Islet precursor cell (in vitro differentiated cells): ENCODE results near the gene PIPOX.
A peak's percentile ranks its signal among the peaks of the same experiment; 100 is the strongest.

Experiments used
- DNase-seq: peaks from one replicate; pipeline ENCODE4 v3.0.0-alpha.2; 2018

Gene PIPOX

DNA sequence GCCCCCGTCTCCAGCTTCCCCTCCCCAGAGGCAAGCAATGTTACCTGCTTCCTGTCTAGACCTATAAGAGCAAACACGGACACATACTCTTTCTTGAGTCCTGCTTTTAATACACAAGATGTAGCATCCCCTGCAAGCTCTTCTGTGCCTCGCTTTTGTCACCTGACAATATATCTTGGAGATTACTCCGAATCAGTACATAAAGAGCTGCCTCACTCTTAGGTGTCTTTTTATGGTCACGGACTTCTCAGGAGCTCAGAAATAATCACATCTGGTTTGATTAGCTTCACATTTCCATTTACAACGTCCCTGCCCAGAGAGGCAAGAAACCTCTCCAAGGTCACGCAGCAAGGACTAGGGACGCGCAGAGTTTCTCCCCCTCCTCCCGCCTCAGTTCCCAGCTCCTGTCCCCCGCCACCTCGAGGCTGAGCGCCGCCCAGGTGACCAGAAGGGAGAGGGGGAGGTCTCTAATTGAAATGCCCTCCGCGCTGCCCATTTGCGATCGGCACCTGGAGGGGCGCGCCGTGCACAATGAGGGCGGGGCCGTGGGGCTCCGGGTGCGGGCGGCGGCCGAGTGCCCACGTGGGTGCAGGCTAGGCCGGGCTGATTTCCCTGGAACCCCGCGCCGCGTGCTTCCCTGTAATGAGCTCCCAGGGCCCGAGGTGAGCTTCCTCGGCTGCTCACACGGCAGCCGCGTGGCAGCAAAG is 23.3 kb upstream of the PIPOX start:
- DNase-seq = no peak

DNA sequence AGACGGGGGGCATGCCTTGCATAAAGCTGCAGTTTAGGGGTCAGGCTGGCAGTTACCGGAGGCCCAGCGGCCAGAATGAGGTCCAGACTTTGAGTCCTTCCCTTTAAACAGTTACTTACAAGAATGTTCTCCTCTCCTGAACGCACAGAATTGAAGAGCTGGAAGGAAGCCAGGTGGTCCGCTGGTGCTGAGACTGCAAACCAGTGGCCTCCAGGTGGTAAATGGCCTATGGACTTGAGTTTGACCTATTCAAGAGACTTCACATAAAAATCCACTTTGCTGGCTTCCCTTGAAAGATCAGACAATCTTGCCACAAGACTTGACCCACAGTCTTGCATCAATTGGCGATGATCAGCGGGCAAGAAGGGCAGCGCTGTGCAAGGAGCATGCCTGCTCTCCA is 22.4 kb upstream of the PIPOX start:
- no peak for DNase-seq

DNA sequence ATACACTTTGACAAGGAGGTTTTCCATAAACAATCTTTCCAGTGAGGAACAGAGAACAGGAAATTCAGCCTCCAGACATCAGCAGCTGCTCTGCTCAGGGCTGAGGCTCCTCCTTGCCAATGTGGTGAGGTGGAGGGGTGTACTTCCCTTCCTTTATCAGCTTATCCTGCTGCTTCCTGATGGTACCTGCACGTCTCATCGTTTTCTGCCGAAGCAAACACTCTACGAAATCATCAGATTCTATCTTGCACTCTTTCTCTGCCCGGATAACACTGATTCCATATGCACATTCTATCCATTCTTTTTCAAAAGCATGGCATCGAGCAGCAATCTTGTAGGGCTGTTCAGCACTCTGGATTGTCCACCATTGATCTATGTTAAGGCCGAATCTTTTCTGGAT is 21.7 kb upstream of the PIPOX start:
- DNase-seq = no peak

DNA sequence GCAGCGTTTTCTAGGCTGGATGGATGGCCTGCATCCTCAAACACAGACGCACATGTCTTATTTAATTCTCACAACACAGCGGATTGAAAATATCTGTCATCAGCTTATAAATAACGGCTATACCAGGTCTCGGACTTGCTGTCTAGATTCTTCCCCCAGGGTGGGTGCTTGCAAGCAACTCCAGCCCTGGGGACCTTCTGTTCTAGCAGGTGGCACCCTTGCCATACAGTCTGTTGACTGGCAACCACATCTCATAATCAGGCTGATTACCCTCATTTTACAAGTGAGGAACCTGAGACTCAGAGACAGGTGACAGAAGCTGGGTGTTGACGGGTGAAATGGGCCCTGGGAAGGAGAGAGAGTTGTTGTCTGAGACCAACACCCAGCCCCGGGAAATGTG is 20.9 kb upstream of the PIPOX start:
- no peak for DNase-seq

DNA sequence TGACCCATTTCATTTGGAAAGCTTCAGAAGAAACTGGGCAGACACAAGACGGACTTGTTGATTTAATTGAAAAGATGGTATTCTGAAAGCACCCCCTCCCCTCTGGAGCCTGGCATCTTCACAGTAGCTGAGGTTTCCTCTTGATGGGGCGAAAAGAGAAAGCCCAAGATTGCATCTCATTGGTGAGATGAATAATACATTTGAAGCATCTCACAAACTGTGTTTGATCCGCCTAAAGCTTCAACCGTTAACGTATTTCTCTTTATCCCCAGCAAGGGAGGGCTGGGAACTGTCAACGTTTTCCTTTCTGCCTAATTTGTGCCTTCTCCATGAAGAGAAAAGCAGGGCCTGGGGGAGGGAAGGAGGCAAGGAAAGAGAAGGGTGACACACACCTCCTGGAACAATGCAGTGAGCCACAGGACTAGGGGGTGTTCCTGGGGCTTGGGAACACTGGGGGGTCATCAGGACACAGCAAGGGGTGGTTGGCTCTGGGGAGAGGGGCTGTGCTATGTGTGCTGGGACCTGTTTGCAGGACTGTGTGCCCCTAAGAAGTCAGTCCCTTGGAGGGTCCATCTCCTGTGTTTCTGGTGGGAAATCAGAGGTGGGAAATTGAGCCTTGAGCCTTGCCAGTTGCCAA is 18.5 kb upstream of the PIPOX start:
- no peak for DNase-seq

DNA sequence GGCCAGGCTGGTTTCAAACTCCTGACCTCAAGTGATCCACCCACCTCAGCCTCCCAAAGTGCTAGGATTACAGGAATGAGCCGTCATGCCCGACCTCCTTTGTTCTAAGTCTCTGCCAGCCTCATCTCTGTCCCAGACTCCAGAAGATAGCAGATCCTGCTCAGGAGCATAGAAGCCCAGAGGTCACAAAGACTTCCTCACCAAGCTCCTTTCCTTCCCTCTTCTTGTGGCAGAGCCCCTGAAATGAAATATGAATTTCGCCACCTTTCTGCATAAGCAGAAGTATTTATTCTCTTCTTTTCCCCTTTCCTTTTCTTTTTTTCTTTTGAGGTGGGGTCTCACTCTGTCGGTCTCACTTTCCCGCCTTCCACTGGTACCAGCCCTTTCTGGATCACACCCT is 11.5 kb upstream of the PIPOX start:
- DNase-seq = no peak

DNA sequence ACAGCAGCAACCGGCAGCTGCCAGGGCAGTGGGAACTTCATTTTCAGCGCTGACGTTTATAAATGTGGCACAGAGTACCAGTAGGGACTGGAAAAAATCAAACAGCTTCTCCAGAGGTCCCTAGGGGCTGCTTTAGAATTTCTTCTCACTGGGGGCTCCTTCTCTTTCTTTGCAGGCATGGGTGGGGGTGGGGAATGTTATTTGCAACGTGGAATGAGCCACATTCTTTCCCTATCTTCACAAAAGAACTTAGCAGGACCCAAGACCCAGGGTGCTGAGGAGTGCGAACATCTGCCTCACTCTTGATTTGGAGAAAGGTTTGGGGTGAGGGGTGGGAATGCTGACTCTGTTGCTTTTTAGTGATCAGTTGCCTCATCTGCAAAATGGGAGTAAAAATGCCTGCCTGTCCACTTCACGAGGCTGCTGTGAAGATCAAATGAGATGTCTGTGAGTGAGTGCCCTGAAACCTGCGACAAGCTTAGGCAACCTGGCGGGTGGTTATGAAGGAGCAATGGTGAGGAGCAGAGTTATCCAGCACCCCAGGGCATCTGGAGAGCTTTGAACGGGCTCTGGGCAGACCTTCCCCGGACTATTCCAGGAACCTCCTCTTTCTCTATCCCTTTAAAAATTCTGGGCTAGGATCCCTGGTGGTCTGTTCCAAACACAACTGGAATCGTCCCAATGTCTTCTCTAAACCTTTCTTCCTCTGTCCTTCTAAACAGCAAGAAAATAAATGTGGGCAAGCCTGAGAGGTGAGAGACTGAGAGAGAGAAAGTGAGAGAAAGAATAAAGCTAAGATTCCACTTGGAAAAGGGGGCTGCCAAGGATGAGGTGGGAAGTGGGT is 10.7 kb upstream of the PIPOX start:
- no peak for DNase-seq

DNA sequence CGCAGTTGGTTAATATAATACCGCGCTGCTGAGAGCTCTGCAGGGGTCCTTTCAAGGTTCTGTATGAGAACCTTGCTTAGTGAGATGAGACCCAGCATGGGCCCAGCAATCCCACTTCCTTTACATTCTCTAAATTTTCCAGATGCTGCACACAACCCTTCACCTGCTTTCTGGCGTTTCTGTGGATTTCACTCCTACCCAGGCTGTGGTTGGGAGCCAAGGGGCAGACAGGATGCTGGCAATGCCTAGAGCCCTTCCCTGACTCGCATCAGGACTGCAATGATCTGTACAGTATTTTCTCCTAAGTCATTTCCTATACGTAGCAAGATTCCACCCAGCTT is 10.1 kb upstream of the PIPOX start:
- DNase-seq = no peak

DNA sequence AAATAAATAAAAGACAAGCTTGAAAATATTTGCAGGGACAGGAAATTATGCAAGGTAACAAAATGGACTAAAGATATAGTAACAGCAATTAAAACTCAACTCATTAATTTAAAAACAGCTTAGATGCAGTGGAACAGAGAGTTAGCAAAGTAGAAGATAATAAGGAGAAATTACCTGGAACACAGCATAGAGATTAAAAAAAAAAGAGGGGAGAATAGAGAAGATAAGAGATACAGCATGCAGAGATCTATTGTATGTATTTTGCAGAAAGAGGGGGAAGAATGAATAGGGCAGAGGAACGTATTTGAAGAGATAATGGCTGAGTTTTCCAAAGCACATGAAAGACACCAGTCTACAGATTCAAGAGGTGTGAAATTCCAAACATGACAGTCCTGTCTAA is 8.4 kb upstream of the PIPOX start:
- no peak for DNase-seq

DNA sequence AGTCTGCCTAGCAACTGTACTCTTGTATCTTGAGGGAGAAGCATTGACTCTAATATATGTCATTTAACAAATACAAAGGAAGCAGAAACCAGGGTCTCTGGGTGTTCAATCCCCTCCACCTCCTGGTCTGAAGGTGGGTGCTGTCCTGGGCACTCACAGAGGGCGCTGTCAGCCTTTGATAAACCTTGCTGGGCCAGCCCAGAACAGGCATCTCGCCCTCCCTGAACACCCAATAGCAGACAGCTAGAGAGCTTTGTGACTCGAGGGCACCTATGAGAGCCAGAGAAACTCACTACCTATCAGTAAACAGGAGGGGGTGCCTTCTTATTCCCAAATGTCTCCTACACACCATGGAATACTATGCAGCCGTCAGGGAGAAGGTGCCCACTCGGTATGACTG is 6.4 kb upstream of the PIPOX start:
- peak; percentile 52 for DNase-seq

DNA sequence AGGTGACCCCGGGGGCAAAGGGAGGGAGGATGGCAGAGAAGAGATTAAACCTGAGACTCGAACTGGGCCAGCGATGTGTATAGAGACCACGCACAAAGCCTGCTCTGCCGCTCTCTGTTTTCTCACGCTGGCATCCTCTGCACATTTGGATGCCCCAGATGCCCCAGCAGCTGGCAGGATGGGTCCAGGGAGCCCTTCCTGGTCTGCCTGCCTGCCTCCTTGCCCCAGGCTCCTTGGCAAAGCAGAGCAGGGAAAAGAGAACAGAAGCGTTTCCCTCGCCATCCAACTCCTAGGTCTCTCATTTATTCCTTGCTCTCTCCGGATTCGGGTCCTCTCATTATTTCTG is 5.2 kb upstream of the PIPOX start:
- peak; percentile 46 for DNase-seq

DNA sequence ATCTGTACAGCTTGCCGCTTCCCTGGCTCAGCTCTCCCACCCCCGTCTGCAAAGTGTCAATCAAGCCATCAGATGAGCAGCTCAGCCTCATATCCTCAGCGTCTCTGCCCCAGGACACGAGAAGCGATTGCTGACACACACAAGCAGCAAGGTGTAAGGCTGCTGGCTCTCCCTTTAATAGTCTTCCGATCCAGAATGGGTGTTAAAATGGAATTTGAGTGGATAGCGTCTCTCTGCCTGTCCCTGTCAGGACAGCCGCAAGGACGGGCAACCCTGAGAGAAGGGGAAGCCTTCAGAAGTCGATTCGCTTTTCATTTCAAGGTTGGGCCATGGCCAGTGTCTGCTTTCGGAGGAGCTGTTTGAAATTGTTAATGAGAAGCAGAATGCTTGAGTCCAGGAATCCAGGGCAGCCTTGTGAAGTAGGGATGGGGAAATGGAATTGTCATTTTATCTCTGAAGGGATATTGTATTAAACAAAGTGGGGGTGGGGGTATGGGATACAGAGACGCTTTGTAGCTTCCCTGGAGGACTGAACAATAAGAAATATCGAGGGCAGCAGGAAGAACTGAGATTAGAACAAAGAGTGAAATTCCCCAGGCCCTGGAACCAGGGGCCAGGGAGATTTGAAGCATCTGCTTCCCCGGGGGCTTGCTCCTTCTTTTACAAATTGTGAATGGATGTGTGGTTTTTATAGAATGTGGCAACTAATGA is 4.7 kb upstream of the PIPOX start:
- peak; percentile 52 for DNase-seq

DNA sequence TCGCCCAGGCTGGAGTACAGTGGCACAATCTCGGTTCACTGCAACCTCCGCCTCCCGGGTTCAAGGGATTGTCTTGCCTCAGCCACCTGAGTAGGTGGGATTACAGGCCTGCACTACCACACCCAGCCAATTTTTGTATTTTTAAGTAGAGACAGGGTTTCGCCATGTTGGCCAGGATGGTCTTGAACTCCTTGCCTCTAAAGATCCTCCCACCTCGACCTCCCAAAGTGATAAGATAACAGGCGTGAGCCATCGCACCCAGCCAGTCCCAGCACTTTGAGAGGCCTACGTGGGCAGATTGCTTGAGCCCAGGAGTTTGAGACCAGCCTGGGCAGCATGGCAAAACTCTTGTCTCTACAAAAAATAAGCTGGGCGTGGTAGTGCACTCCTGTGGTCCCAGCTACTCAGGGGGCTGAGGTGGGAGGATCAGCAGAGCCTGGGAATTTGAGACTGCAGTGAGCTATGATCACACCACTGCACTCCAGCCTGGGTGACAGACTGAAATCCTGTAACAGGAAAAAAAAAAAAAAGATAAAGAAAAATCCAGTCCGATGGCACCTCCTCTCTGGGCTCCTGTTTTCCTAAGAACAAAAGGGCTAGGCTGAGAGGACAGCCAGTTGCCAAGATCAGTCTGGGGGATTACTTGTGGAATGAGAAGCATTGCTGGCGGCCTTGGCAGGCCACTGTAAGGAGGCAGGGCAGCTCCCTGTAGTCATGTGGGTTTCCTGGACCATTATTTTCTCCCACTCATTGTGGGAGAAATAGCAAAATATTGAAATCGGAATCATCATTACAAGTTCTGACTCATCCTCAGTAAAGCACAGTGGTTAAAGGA is 3.0 kb upstream of the PIPOX start:
- peak; percentile 78 for DNase-seq

DNA sequence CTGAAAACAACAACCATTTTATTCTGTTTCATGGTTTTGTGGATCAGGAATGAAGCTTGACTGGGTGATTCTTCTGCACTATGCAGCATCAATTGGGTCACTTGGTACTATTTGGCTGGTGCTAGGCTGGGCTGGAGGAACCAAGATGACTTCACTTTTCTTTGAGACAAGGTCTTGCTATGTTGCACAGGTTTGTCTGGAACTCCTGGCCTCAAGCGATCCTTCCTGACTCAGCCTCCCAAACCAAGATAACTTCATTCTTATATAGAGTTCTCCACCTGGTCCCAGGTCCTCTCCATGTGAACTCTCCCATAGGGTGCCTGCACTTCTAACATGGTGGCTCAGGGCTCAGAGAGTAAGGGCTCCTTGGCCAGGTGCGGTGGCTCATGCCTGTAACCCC is 1.9 kb upstream of the PIPOX start:
- no peak for DNase-seq

DNA sequence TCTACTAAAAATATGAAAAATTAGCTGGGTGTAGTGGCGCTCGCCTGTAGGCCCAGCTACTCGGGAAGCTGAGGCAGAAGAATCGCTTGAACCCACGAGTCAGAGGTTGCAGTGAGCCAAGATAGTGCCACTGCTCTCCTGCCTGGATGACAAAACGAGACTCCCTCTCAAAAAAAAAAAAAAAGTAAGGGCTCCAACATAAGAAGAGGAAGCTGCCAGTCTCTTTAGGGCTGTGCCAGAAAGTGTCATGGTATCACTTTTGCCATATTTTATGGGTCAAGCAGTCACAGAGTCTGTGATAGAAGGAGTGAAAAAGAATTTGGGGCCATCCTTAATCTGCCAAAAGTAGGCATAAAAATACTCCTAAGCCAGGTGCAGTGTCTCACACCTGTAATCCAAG is 1.4 kb upstream of the PIPOX start:
- no peak for DNase-seq

DNA sequence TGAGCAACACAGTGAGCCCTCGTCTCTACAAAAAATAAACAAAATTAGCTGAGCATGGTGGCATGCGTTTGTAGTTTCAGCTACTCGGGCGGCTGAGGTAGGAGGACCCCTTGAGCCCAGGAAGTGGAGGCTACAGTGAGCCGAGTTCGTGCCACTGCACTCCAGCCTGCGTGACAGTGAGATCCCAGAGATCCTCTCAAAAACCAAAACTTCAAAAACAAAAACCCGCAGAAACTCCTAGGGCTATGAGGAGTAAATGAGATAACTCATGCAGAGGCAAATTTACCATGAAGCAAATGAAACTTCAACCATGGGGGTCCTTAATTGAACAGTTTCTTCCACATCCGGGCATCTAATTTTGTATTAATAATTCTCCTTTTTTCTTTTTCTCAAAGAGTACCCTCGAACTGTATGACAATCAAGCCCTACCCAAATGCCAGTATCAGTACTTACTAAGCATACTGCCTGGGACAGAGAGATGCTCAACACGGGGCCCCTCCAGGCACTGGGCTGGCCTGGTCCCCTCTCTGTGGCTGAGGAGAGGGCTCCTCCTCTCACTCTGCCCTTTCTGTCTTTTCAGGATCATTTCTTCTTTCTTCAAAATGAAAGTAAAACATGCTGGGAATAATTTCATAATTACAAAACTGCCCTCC is 789 bp upstream of the PIPOX start:
- DNase-seq = no peak

DNA sequence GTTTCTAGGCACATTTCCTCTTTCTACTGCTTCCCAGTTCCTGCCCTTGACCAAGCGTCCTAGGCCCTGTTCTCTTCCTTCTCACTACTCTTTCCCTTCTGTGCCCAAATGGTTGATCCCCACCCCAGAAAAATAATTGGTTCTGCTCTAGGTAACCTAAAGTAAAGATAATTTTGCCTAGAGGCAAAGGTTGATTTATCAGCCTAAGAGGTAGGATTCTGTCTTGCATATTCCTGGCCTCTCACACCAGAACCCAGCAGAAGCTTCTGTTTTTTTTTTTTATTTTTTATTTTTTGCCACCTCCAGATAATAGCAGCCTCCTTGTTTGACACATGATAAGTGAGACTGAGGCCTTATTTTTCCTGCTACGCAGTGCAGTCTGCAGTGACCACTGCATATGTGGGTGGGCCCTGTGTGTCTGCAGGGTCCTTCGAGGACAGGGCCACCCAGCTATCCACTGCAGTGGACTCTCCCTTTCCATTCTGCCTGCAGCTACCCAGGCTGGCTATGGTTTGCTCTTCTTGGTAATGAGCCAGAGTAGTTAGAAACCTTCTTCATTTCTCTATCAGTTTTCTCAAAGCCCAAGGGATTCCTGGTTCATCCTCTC is 701 bp downstream of the PIPOX start:
- no peak for DNase-seq

DNA sequence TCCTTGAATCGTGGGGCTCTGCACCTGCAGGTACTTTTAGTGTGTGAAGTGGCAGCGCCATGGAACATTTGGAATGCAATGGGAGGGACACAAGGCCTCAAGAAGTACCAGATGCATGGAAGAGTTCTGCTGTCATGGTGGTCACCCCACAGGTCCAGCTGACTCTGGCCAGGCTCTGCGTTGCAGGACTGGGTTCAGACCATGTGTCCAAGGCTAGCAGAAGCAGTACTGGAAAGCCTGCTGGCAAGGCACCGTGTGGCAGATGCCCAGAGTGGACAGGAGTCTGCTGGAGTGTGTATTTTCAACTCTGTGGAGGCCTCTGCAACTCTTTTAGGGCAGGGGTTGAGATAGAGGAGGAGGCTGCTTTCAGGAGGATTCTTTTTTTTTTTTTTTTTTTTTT is 2.1 kb downstream of the PIPOX start:
- no peak for DNase-seq

DNA sequence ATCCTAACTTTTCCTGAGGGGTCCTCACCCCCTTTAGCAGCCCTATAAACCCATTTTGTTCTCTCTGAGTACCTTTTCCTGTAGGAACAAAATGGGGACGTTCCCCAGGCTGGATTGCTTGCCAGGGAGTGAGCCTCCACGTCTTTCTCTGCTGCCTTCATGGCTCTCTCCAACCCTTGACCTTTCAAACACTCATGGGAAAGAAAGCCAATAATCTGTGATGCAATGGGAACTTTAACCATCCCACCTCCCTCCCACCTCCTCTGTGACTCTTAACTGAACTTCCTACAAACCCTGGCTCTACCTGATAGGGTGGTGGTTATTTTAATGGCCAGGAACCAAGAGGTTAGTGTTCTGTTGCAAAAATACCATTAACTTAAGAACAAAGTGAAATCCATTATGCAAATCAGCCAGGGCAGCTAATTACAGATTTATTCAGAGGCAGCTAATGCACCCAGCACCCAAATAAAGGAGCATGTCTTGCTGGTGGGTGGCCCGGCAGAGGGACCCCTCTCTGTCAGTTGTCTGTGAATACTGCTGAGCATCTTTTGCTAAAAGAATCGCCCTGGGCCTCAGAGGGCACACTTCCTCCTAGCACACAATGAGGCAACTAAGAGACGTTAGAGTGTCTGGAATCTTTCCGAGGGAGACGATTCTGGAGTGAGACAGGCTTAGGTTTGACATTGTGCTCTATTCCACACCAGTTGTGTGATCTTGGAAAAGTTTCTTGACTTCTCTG is 3.0 kb downstream of the PIPOX start:
- DNase-seq = no peak

DNA sequence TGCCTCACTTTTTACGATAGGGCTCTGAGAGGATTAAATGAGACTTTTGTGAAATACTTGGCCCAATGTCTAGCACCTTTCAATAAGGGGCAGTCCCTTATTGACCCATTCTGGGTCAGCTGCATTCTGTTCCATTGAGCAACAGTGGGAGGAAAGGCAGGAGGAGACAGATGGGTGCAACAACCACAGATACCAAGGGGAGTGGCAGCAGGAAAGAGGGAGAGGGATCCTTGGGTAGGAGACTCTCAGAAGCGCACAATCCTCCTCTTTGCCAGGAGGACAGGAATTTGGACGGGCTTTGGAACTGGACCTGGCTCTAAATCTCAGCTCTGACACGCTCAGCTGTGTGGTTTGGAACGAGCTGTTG is 3.5 kb downstream of the PIPOX start:
- peak; percentile 45 for DNase-seq
